Left renal cortex interstitium (tissue), 4 donors: ENCODE measurements around the gene KRTAP10-3. TPM values are rescaled to one million over a fixed set of nuclear protein-coding genes. Genes with fewer than 3 reads are reported as not detected.

ENCODE experiments used
- DNase-seq, 4 donors: peaks; one replicate each; pipeline ENCODE4 v3.0.0-alpha.2; 2013; ENCODE audit warnings: low read depth in 4 of 4, low spot score in 2 of 4, missing footprints in 1 of 4
- polyA plus RNA-seq, 4 donors: library from polyadenylated mRNA; unstranded; fragments of 120-200 nt; gene quantifications; one replicate each; pipeline ENCODE4 v1.2.1, GENCODE V29; 2013; ENCODE audit not compliant: insufficient read length in 4 of 4

Gene KRTAP10-3
- polyA plus RNA-seq, 4 donors: not detected

DNA sequence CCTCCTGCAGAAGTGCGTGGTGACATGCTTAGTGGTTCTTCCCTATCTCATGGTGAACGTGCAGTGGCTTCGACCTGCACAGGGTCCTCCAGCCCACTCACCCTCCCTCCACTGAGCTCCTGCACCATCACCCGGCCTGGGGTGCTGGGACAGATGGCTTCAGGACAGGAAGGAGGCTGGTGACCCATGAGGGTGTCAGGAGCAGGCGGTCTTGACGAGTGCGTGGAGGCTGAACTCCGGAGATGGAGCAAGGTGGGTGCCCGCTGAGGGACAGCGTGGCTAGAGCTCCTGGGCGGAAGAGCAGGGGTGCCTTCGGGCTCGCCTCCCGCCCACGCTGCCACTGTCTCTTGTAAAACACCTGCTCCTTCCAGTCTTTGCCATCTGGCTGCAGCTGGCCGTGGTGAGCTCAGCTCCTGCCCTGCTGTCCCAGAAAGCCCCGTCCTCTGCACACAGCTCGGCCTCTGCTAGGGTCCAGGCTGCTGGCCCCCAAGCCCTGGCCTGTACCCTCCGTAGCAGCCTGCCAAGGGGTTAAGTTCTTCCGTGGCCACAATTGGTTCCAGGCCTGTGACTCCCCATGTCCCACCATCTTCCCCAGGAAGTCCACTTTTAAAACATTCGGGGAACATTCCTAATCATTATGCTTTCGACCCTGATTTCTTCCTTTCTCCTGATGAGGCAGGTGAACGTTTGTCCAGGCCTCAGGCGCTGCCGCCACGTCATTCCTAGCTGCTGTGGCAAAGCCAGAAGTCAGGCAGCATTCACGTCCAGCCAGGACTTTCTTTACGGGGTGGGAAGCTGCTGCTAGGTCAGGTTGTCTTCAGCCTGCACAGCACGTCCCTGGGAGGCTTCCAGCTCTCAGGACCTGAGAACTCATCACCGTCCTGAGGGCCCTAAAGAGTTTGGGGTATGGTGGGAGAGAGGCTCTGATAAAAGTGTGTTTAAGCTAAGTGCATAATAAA, 26.7 kb downstream of the KRTAP10-3 start:
- no peak for DNase-seq

DNA sequence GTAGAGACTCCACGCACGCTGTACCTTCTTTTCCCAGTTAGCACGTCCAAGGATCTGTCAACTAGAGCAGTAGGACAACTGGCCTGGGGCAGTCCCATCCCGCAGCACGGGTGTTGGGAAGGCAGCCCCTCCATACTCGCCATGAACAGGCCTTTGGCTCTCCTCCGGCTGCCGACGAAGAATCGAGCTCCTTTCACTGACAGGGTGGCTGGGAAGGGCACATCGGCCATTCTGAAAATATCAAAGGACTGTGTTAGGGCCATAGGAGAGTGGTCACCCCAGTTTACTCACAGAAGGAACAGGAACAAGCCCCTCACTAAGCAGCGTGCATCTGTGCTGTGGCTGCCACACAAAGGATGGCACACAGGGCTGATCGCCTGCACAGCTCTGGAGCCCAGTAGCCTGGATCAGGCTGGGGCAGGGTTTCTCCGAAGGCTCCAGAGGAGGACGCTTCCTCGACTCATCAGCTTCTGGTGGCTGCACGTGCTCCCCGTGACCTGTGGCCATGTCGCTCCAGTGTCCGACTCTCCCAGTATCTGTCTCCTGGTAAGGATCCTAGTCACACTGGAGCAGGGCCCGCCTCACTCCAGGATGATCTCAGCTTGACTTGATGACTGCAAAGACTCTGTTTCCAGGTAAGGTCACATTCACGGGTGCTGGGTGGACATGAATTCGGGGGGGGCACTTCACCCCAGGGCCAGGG, 27.5 kb downstream of the KRTAP10-3 start:
- DNase-seq: no peak

DNA sequence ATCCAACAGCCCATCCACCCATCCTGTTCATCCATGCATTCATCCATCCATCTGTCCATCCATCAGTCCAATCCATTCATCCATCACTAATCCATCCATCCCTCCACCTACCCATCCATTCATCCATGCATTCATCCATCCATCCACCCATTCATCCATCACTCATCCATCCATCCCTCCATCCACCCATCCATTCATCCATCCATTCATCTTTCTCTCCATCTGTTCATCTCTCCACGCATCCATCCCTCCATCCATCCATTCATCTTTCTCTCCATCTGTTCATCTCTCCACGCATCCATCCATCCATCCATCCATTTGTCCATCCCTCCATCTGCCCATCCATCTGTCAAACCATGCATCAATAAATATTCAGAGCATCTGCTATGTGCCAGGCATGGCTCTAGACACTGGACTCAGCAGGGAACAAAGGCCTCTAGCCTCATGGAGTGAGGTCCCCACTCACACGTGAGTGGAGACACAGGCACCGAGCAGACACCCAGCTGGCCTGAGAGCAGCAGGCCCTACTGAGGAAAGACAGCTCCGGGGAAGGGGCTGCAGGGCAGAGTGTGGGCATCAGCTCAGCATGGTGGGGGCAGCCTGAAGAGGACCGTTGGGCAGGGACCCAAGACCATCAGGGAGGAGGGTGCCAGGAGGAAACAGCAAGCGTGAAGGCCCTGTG, 28.2 kb downstream of the KRTAP10-3 start:
- DNase-seq: no peak

DNA sequence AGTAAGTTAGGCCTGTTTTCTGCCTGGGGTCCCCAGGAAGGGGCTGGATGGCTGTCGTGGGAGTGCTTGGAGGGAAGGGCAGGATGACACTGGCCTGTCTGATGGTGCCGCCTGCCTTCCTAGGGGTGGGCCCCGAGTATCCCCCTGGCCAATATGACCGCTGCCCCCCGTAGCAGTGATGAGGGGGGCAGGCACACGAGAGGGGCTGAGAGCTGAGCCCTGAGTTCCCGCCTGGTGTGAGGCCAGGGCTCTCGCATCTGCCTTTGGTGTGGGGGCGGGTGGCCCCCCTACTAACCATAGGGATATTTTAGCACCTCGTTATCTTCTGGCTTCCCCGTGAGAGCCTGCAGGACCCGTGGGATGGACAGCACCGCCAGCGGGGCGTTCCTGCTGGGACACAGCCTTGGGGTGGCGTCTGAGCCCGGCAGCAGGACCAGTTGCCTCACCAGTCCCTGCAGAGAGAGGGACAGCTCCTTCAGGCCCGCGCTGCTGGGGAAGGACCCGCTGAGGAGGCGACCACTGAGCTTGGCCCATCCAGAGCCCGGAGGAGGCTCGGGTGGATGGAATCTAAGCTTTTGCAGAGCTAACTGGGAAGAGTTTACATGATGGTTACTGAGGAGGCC, 29.0 kb downstream of the KRTAP10-3 start:
- DNase-seq: no peak

DNA sequence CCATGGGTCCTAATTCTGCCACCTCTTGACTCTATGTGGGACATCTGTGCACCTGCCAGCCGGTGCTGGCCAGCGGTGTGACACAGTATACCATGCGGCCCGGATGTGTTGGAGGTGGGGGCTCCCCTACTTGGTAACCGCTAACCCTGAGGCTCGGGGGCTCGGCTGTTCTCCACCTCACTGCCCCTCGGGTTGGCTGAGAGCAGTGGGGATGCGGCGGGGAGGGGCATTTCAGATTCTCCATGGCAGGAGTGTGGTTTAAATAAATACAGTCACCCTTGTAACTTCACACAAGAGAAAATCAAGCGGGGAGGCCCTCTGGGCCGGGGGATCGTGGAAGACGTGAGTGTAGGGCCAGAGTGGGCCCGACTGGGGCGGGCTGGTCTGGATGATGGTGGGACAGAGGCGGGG, 29.6 kb downstream of the KRTAP10-3 start:
- DNase-seq: no peak

DNA sequence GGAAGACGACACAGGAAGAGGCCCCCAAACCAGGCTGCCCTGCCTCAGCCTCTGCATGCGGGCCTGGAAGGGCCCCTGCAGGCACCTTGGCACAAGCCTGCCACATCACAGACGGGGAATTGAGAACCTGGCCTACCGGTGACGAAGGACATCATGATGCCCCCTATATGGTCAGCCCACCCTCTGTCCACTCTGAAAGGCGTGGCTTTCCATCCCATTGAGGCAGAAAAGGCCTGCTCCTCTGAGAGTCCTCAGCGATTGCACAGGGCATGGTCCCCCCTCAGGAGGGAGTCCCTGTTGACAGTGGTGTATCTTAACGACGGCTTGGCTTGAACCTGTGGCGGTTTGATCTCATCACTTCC, 30.0 kb downstream of the KRTAP10-3 start:
- no peak for DNase-seq

DNA sequence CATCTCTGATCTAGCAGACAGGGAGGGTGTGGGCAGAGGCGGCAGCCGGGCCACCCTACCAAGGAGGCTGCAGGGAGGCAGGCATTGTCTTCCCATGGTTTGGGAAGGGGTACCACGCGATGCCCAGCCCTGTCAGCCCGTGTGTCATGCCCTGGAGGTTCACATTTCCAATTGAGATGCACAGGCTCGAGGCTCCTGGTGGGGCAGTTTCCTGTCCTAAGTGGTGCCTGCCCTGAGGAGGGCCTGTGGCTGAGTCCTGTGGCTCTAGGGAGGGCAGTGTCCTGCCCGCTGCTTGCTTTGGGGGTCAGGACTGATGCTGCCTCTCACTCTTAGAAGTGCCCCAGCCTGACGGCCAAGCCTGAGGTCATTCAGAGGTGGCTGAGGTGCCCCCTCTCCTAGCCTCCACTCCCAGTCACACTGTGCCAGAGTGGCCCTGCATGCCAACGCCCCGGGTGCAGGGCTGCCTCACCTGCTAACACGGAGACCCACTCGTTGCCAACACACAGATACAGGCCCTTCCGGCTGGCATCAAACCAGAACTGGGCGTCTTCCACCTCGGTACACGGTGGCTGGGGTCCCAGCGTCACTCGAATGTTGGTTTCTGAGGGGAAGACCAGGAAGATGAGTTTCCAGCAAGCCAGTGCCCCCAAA, 30.5 kb downstream of the KRTAP10-3 start:
- DNase-seq: no peak

DNA sequence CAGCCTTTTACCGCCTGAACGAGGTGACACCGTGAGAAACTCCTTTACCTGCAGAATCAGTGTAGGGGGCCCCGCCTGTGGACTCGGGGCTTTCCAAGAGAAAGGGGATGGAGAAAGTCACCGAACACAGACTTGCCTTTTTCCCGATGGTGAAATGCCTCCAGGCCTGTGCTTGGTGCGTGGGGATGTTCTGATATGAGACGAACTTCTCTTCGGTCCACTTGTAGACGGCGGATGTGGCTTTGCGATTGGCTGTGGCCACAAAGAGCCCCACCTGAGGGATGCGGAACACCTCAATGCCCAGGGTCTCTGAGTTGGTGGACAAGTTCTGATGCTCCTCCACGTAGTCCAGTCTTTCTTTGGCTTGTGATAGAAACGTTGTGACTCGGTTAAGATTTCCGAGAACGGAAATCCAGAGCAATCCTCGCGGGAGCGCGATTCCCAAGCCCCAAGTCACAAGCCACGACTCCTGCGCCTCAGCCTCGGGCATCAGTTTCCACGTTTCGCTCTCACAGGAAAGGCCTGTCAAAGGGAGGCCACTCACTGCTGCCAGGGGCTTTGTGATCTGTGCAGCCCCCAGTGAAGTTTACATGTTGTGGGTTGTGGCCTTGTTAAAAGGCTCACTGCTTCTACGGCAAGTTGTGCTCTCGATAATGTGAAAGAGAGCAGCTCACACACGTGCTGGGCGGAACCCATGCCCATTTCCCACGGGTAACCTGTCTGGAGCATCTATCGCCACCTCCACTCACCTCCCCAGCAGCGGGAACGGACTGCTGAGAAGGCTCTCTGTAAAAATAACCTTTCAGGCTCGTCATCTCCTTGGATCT, 31.2 kb downstream of the KRTAP10-3 start:
- DNase-seq: no peak

DNA sequence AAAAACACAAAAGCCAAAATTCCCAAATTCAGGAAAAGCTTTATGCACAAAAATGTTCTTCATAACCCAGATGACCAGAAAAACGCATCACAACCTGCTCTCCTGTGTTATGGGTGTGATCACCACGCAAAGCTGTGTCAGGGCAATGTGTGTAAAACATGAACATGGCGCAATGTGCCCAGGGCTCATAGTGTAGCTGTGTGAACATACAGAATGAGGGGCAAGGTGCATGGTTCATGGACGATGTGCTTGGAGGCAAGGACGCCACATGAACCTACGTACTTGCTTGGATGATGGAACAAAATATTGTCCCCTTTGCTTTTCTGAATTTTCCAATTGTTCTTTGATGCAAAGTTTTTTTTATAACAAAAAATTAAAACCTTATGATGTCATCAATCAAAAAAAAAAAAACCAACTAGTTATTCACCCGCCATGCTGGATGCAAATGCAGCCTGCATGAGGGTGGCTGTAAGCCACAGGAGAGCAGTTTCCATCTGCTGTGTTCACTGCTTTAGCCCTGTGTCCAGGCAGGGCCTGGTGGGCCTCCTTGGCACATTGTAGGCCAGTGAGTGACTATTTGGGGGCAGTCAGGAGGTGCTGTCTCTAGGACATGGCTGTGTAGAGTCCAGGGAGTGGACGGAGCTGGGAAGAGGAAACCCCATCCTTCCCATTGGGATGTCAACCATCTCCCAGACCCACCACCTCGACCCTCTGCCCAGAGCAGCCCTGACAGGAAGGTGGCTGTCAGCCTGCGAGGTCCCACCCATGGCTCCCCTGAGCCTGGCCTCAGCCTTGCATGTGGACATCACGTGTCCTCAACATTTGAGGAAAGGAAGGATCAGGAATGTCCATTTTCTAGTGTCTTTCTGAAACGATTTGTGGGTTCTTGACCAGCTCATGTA, 32.2 kb downstream of the KRTAP10-3 start:
- no peak for DNase-seq

DNA sequence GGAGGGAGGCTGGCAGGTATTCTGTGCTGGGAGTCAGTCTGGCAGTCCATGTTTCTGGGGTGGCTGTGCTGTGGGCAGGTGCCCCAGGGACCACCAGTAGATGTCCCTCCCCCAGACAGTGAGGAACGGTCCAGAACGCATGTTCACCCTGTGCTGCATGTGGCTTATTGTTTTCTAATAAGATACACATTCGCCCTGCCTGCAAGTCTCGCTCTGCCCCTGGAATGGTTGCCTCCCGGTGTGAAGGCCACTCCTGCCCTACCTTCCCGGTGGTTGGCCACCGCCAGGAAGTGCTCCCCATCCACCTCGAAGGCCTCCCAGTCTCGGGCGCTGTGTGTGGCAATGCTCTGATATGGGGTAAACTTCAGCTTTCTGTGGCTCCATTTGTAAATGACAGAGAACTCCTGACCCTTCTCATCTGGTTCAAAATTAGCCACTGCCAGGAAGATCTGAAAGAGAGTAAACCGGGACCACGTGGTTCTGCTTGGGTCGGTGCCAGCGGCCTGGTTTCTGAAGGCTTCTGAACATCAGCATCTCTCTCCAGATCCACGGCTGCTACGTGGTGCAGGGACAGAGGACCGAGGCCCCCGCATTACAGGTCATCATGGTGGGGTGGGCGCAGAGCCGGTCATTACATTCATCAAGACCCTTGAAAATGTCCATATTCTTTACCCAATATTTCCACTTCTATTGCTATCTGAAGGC, 33.1 kb downstream of the KRTAP10-3 start:
- DNase-seq: no peak

DNA sequence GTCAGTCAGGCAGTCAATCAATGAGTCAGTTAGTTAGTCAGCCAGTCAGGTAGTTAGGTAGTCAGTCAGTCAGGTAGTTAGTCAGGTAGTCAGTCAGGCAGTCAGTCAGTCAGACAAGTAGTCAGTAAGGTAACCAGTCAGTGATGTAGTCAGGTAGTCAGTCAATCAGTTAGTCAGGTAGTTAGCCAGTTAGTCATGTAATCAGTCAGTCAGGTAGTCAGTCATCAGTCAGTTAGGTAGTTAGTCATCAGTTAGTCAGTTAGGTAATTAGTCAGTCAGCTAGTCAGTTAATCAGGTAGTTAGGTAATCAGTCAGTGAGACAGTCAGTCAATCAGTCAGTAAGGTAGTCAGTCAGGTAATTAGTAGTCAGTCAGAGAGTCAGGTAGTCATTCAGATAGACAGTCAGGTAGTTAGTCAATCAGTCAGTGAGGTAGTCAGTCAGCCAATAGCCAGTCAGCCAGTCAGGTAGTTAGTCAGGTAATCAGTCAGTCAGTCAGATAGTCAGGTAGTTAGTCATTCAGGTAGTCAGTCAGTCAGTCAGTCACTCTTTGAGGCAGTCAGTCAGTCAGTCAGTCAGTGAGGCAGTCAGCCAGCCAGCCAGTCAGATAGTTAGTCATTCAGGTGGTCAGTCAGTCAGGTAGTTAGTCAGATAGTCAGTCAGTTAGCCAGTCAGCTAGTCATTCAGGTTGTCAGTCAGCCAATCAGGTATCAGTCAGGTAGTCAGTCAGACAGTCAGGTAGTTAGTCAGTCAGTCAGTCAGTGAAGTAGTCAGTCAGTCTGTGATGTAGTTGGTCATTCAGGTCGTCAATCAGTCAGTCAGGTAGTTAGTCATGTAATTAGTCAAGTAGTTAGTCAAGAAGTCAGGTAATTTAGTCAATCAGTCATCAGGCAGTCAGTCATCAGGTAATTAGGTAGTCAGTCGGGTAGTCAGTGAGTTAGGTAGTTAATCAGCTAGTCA, 33.9 kb downstream of the KRTAP10-3 start:
- DNase-seq: no peak

DNA sequence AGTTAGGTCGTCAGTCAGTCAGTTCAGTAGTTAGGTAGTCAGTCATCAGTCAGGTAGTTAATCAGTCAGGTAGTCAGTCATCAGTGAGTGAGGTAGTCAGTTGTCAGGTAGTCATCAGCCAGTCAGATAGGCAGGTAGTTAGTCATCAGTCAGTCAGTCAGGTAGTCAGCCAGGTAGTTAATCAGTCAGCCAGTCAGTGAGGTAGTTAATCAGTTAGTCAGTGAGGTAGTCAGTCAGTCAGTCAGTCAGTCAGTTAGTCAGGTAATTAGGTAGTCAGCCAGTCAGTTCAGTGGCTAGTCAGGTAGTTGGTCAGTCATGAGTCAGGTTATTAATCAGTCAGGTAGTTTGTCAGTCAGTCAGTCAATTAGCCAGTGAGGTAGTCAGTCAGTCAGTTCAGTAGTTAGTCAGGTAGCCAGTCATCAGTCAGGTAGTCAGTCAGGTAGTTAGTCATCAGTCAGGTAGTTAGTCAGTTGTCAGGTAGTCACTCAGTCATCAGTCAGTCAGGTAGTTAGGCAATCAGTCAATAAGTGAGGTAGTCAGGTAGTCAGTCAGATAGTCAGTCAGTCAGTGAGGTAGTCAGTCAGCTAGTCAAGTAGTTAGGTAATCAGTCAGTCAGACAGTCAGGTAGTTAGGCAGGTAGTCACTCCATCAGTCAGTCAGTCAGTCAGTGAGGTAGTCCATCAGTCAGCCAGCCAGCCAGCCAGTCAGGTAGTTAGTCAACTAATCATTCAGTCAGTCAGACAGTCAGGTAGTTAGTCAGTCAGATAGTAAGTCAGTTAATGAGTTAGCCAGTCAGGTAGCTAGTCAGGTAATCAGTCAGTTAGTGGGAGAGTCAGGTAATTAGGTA, 34.8 kb downstream of the KRTAP10-3 start:
- DNase-seq: no peak

DNA sequence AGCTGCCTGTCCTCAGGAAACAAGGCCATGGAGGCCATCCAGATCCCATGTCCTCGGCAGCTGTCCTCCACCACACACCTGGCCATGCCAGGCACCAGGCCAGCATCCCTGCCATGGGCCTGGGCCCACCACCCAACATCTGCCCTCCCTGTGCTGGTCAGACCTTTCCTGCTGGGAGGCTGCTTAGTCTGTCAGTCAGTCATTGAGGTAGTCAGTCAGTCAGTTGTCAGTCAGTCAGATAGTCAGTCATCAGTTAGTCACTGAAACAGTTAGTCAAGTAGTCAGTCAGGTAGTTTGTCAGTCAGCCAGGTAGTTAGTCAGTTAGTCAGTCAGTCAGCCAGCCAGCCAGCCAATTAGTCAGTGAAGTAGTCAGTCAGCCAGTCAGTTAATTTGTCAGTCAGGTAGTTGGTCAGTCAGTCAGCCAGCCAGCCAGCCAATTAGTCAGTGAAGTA, 35.8 kb downstream of the KRTAP10-3 start:
- no peak for DNase-seq

DNA sequence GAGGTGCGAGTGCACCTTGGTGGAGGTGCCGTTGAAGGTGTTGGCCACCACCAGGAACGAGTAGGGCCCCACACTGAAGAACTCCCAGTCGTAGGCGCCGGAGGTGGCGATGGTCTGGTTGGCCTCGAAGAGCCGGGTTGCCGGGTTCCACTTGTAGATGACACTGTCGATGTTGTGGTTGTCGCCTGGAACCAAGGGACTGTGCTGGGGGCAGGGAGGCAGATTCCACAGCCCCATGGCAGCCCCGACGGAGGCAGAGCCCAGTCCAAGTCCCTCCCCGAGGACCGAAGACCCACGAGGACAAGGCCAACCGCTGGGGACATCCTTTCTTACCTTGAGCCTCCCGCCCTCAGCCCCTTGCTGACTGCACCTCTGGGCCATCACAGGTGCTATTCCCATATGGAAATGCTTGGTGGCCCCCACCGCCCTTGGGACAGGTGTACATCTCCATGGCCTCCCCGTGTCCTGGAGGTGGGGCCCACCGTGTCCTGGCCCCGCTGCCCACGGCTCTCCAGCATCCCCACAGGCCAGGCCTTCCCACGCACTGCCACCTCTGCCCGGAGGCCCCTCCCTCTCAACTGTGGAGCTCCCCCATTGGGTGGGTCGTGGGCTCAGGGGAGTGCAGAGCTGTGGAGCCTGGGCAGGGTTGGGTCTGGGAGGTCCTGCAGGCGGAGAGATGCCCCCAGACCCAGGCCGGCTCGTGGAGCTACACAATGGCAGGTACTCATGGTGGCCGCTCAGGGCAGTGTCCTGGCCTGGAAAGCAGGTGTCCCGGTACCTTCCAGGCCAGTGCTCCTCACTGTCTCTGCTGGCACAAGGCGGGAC, 36.5 kb downstream of the KRTAP10-3 start:
- DNase-seq: no peak
